HepG2 (cell line): Measurements from ENCODE around the gene LMAN2. TPM values are rescaled to one million over a fixed set of nuclear protein-coding genes. Genes with fewer than 3 reads are reported as not detected.

ENCODE experiments used
- ARNT2 ChIP-seq: sonication (generic); formaldehyde crosslinking; IDR thresholded peaks from 2 replicates; pipeline ENCODE4 v1.8.0; 2022; ENCODE audit warnings: mild to moderate bottlenecking, low read depth, missing genetic modification reagents, moderate library complexity
- CC2D1A ChIP-seq: sonication (generic); formaldehyde crosslinking; IDR thresholded peaks from 2 replicates; pipeline ENCODE4 v1.8.1; 2023; ENCODE audit warnings: mild to moderate bottlenecking, missing genetic modification reagents
- CREB1 ChIP-seq, 2 experiments: fragments of 450-650 bp in 1 of 2; IDR thresholded peaks; 2 replicates each; pipeline ENCODE4 v1.6.1; 2016 to 2017; ENCODE audit warnings: control low read depth in 1 of 2, mild to moderate bottlenecking in 1 of 2, missing compliant biosample characterization in 1 of 2, missing genetic modification characterization in 1 of 2
- ELF1 ChIP-seq: sonication (generic); formaldehyde crosslinking; IDR thresholded peaks from 2 replicates; pipeline ENCODE4 v1.4.0; 2020; ENCODE audit warnings: missing genetic modification reagents
- ELK4 ChIP-seq: sonication (generic); formaldehyde crosslinking; IDR thresholded peaks from 2 replicates; pipeline ENCODE4 v1.9.0; 2021; ENCODE audit warnings: missing genetic modification reagents, borderline replicate concordance
- HOXA3 ChIP-seq: sonication (generic); formaldehyde crosslinking; IDR thresholded peaks from 2 replicates; pipeline ENCODE4 v1.5.0; 2020; ENCODE audit warnings: missing genetic modification reagents
- LCORL ChIP-seq, 2 experiments: fragments of 450-650 bp in 1 of 2; sonication (generic) in 1 of 2; formaldehyde crosslinking in 1 of 2; IDR thresholded peaks; 2 replicates each; pipeline versions ENCODE4 v1.5.0 to v1.6.1; 2017 to 2020; ENCODE audit warnings: antibody characterized with exemption in 1 of 2, missing genetic modification reagents in 1 of 2
- MEF2D ChIP-seq: sonication (generic); formaldehyde crosslinking; IDR thresholded peaks from 2 replicates; pipeline ENCODE4 v1.5.1; 2020; ENCODE audit warnings: mild to moderate bottlenecking, missing genetic modification reagents
- MYPOP ChIP-seq: sonication (generic); formaldehyde crosslinking; IDR thresholded peaks from 2 replicates; pipeline ENCODE4 v1.8.1; 2023; ENCODE audit warnings: mild to moderate bottlenecking, moderate library complexity, missing genetic modification reagents
- POLR2AphosphoS5 ChIP-seq: IDR thresholded peaks from 2 replicates; pipeline ENCODE4 v1.6.1; 2012; ENCODE audit warnings: low read depth, low read length
- REL ChIP-seq: sonication (generic); formaldehyde crosslinking; conservative IDR thresholded peaks from 2 replicates; pipeline ENCODE4 v1.8.0; 2022; ENCODE audit warnings: mild to moderate bottlenecking, missing genetic modification reagents, moderate library complexity
- RFXAP ChIP-seq: sonication (generic); formaldehyde crosslinking; IDR thresholded peaks from 2 replicates; pipeline ENCODE4 v1.4.0; 2020; ENCODE audit warnings: missing genetic modification reagents, borderline replicate concordance
- THAP9 ChIP-seq: sonication (generic); formaldehyde crosslinking; IDR thresholded peaks from 2 replicates; pipeline ENCODE4; 2020; ENCODE audit warnings: missing genetic modification reagents, mild to moderate bottlenecking, borderline replicate concordance
- TMF1 ChIP-seq: sonication (generic); formaldehyde crosslinking; IDR thresholded peaks from 2 replicates; pipeline ENCODE4 v1.8.1; 2022; ENCODE audit warnings: low read depth, missing genetic modification reagents
- ZBTB25 ChIP-seq: IDR thresholded peaks from 2 replicates; pipeline ENCODE4 v1.6.1; 2018; ENCODE audit warnings: missing genetic modification reagents
- ZNF101 ChIP-seq: sonication (generic); formaldehyde crosslinking; IDR thresholded peaks from 2 replicates; pipeline ENCODE4 v1.4.0; 2020; ENCODE audit warnings: mild to moderate bottlenecking, low read depth, missing genetic modification reagents, borderline replicate concordance
- ZNF383 ChIP-seq: sonication (generic); formaldehyde crosslinking; IDR thresholded peaks from 2 replicates; pipeline ENCODE4 v1.4.0; 2020; ENCODE audit warnings: missing genetic modification reagents, mild to moderate bottlenecking, borderline replicate concordance
- ZNF589 ChIP-seq: sonication (generic); formaldehyde crosslinking; conservative IDR thresholded peaks from 2 replicates; pipeline ENCODE4 v1.8.0; 2022; ENCODE audit warnings: mild to moderate bottlenecking, moderate library complexity, missing genetic modification reagents
- ZNF614 ChIP-seq: IDR thresholded peaks from 2 replicates; pipeline ENCODE4 v1.6.1; 2018; ENCODE audit warnings: missing biosample characterization, missing genetic modification reagents, inconsistent platforms, borderline replicate concordance
- ZNF644 ChIP-seq: IDR thresholded peaks from 2 replicates; pipeline ENCODE4 v1.6.1; 2016; ENCODE audit warnings: low read depth
- ZNF691 ChIP-seq: sonication (generic); formaldehyde crosslinking; IDR thresholded peaks from 2 replicates; pipeline ENCODE4 v1.4.0; 2020; ENCODE audit warnings: missing genetic modification reagents, low read depth, mild to moderate bottlenecking, borderline replicate concordance
- polyA plus RNA-seq, 8 experiments: library from polyadenylated mRNA; depleted of rRNA in 3 of 8; stranded (reverse) in 7 of 8; unstranded in 1 of 8; fragments of >200 nt; fragmentation: Illumina TruSeq in 4 of 8; extraction: Trizol in 4 of 8; gene quantifications; 2 replicates each; pipeline versions ENCODE4 v1.2.1 to v1.2.3, GENCODE V29; 2011 to 2016; ENCODE audit warnings: low read depth in 4 of 8, missing spikeins in 1 of 8, mixed read lengths in 1 of 8; ENCODE audit not compliant: insufficient read depth in 1 of 8
- total RNA-seq, 5 experiments: library from RNA; depleted of rRNA; stranded (reverse); fragments of >200 nt; fragmentation: Illumina TruSeq; extraction: Trizol; gene quantifications; 2 replicates each; pipeline ENCODE4 v1.2.3, GENCODE V29; 2016; ENCODE audit warnings: low read depth in 1 of 5

Gene LMAN2
- total and polyA plus RNA-seq, 2 of the 13 experiments (the other 11 are each of a cell fraction or from before 2014, with no cell fraction given): 191 to 197 TPM

GRCh38 chr5:177362610-177363507 lies 11.4 kb upstream of the LMAN2 start (continued):
- TF ChIP-seq ZNF691 (CRISPR knock-in tag) (0 out of 2 replicates have a peak, but pooled peaks have one; percentile 43), ZNF383 (CRISPR knock-in tag) (no peak), ZBTB25 (CRISPR knock-in tag) (no peak), ZNF589 (CRISPR knock-in tag) (no peak), ELK4 (no peak), CREB1 (IDR thresholded peaks at IDR 0.05) (no peak), CREB1 (CRISPR knock-in tag; IDR thresholded peaks at IDR 0.05) (no peak), THAP9 (no peak), REL (CRISPR knock-in tag) (no peak), ZNF644 (CRISPR knock-in tag) (no peak), CC2D1A (CRISPR knock-in tag) (no peak), POLR2AphosphoS5 (peak; percentile 56), ELF1 (CRISPR knock-in tag) (no peak), RFXAP (CRISPR knock-in tag) (no peak), TMF1 (no peak), ZNF614 (CRISPR knock-in tag) (no peak), HOXA3 (CRISPR knock-in tag) (peak; percentile 11; the same call in 1 of the 2 replicates), MYPOP (no peak), LCORL (IDR thresholded peaks at IDR 0.05) (no peak), LCORL (CRISPR knock-in tag; IDR thresholded peaks at IDR 0.05) (0 out of 2 replicates have a peak, but pooled peaks have one; percentile 45), ARNT2 (CRISPR knock-in tag) (peak; percentile 54; the same call in 1 of the 2 replicates), MEF2D (CRISPR knock-in tag) (no peak), ZNF101 (CRISPR knock-in tag) (no peak)
